ENCODE results near the gene DIP2A.
"Not testable (repeated sequence)": the region's sequence is repeated elsewhere in the genome, so short reads cannot be mapped to it uniquely, and the experiment has no call there.

The DIP2A gene

DNA sequence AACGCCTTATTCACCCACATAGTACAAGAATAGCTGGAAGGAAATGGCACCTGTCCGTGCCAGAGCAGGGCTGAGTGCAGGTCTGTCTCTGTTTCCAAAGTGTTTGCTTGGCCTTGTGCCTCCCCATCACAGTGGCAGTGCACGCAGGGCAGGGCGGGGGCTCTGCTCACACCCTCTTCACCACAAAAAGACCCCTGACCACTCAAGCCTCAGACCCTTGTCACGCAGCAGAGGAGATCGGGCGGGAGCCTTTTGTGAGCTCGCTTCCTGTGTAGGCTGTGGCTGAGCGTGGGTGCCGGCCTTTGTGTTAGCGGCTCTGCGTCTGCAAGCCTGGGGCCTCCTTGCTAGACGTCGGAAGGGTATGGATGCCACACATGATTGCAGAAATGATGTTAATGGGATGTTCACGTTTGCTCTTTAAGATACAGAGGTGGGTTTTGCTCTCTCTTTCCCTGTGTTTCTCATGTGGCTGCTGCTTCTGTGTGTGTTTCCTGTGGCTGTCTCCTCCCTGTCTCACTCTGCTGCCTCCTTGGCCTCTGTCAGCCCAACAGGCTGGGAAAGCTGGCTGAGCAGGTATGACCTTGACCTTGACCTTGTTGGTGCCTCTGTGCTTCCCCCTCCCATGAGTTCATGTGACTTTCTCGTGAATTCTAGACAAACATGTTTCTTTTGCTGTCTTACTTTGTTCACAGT is 100.7 kb downstream of the DIP2A start:
- peak; percentile 33 for DNase-seq

DNA sequence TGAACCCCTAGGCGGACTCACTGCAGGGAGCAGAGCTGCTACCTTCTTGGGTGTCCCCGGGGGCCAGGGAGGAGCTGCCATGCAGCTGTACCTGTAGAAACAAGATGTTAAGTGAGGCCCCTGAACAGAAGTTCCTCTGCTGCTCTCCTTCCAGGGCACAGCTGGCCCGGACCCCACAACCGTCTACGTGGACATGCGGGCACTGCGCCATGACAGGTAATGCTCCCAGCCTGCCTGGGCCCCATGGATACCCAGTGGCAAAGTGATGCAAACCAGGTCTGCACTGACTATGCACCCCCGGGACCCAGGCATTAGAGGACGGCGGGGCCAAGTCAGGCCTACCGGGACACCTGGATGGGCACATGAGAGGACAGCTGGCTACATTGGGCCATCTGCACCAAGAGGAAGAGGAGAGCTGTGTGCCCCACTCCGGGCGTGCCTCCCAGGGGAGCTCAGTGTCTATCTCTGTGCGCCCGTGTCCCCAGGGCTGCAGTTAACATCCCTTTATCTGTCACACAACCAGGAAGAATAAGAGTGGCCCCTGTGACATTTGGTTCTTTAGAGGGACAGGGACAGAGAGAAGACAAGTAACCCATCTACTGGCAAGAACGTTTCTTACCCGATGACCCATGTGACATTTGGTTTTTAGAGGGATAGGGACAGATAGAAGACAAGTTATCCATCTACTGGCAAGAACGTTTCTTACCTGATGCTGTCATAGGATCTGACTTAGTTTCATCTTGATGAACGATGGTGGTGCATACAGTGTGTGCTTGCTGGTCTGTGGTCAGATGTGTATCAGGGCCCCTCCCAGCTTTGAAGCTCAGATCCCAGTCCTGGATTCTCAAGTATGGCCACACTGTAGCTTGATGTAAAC is 102.1 kb downstream of the DIP2A start:
- DNase-seq: no peak

DNA sequence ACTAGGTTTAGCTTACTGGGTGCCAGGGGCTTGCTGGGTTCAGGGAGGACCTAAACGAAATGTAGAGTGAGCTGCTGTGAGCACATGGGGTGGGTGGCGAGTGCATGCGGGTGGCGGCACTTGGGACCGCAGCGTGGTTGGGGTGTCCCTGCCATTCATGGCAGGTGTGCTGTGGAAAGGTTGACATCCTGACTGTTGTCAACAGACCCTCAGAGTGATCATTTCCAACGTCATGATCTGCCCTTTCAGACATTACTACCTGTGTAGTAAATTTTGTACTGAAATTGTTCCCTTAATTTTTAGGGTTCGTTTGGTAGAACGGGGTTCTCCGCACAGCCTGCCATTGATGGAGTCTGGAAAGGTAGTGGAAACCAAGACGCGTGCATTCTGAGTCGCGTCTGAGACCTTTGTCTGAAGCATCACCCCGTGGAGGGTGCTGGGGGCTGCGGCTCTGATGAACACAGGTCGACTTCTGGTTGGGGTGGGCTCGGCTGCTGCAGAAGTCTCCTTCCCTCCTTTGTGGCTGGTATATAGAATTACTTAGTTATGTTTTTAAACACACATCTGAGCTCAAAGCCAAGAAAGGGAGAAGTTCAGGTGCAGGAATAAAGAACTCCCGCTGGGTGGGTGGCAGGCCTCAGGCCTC is 102.9 kb downstream of the DIP2A start:
- DNase-seq: no peak

DNA sequence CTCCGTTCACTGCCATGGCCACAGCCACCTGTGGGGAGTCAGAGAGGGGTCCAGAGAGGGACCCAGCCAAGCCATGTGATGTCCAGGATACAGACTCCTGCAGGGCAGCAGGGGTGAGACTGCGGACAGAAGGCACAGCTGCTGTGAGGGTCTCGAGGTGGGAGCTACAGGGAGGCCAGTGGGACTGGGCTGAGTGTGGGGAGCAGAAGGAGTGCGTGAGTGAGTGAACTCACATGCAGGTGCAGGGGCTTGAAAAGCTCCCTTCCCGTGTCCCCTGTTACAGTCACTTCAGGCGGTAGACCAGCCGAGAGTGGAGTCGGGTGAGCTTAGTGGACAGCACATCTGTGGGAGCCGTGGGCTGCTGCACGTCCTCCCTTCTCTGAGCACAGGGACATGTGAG is 103.8 kb downstream of the DIP2A start:
- no peak for DNase-seq

DNA sequence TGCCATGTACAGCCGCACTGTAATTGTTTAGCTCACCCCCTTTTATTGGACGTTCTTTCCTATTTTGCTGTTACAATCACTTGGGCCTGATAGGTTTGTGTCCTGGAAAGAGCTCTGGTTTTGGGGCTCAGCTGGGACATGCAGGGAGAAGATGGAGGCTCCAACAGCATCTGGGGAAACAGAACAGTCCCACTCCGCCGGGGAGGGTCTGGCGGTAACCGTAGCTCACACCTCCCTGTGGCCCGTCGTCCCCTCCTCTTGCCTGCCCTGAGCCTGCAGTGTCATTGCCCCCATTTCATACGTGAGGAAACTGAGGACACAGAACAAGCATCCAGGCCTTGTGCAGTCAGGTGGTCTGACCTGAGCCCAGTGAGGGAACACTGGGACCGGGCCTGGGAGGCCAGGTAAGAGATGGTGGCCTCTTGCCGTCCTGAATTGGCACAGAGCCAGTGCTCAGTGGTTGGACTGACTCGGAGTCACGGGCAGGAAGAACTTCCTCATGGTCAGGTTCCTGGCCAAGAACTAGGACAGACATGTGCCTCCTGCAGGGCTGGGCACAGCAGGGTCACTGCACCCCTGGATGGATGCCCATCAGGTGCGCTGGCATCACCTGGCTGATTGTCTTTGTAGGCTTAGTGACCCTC is 104.4 kb downstream of the DIP2A start:
- DNase-seq: no peak

DNA sequence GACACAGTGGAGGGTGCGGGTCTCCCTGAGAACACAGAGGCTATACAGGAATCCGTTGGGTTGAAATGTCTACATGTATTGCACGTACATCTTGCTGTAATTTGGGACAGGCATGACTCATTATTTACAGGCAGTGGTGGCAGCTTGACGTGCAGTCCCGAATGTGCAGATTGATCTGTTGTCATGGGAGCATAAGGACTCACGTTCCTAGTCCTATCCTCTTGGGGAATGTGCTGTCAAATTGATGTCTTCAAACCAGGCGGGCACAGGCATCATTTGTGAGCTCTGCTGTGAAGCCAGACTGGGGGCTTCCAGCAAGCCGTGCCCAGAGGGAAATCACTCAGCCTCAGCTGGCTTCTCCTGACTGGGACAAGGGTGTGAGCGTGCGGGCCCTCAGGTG is 105.7 kb downstream of the DIP2A start:
- no peak for DNase-seq

DNA sequence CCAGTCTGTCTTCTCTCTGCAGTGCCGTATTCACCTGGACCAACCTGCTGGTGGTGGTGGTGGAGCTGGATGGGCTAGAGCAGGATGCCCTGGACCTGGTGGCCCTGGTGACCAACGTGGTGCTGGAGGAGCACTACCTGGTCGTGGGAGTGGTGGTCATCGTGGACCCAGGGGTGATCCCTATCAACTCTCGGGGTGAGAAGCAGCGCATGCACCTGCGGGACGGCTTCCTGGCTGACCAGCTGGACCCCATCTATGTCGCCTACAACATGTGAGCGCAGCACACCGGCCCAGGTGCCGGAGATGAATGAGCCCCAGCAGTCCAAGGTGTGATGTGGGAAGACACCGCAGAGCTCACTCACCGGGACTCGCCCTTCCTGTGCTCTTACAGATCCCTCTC is 108.7 kb downstream of the DIP2A start:
- DNase-seq: no peak

DNA sequence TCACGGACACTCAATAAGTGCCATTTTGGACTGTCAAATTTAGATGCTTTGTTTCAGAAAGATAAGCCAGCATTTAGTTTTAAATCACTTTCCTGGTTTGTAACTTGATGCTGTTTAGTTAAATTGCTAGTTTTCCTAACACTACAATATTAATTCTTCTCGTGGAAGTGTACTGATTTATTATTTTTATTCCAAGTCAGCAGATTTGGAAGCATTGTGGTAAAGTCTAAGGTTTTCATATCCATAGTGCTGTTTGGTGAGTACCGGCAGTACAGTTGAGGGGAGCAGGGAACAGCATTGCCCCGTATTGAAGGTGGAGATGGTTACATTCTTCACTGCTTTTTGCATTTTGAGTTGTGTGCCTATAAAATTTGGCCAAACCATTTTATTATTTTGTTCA is 109.9 kb downstream of the DIP2A start:
- no peak for DNase-seq

DNA sequence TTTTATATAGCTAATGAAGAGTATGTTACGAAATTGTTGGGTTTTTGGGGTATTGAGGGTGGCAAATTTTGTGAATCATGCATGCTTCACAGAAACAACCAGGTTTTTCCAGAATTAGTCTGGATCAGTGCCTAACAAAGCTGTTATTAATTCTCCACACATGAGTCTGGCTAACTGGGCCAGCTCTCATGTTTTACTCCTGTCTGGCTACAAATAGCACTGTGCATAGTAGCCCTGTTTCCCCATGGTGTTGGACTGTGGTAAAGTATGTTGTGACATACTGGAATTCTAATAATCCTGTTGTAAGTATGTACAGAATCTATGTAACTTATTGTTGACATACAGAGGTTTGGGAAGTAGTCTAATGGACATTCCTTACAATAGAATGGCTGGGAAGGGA is 110.4 kb downstream of the DIP2A start:
- no peak for DNase-seq

DNA sequence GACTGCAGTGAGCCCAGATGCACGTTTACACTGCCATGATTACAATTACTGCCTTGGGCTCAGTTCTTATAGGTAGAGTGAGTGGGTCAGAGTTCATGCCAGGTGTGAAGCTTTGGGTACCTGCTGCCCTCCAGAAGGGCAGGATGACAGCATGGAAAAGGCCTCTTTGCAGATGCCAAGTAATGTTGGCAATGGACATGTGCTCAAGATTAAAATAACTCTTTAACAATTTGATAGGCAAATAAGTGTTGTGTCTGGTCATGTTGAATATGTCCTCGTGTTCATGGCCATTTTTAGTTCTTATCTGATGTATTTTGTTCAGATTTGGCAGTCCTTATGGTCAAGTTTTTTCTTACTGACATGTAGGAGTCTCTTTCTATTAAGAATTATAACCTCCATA is 111.4 kb downstream of the DIP2A start:
- DNase-seq: no peak

DNA sequence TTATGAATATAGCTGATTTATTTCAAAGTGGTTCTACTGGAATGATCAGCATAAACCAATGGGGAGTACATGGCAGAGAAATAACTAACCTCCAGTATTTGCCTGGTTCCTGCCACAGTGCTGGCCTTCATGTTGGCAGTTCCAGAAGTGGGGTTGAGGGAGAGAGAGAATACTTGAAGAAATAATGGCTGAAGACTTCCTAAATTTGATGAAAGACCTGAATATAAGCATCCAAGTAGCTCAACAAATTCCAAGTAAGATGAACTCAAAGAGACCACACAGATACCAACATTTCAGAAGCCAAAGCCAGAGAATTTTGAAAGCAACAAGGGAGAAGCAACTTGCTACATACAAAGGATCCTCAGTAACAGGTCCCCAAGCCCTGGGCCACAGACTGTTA is 111.9 kb downstream of the DIP2A start:
- no peak for DNase-seq

DNA sequence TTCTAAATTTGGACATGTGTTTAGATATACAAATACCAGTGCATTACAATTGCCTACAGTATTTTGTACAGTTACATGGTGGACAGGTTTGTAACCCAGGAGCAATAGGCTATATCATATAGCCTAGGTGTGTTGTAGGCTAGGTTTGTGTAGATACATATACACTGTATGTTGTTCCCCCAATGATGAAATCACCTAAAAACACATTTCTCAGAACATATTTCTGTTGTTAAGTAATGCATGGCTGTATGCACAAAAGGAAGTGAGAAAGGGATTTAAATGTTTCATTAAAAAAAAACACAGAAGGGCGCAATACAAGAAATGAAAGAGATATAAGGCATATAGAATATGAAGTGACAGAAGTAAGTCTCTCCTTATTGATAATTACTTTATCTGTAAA is 114.2 kb downstream of the DIP2A start:
- no peak for DNase-seq

DNA sequence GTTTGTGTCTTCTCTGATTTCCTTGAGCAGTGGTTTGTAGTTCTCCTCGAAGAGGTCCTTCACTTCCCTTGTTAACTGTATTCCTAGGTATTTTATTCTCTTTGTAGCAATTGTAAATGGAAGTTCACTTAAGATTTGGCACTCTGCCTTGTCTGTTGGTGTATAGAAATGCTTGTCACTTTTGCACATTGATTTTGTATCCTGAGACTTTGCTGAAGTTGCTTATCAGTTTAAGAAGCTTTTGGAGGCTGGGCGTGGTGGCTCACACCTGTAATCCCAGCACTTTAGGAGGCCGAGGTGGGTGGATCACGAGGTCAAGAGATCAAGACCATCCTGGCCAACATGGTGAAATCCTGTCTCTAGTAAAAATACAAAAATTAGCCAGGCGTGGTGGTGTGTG is 119.1 kb downstream of the DIP2A start:
- not testable (repeated sequence) for DNase-seq

DNA sequence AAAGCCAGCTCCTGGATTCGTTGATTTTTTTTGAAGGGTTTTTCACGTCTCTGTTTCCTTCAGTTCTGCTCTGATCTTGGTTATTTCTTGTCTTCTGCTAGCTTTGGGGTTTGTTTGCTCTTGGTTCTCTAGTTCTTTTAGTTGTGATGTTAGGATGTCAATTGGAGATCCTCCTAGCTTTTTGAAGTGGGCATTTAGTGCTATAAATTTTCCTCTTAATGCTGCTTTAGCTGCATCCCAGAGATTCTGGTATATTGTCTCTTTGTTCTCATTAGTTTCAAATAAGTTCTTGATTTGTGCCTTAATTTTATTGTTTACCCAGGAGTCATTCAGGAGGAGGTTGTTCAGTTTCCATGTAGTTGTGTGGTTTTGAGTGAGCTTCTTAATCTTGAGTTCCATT is 120.7 kb downstream of the DIP2A start:
- DNase-seq: not testable (repeated sequence)

DNA sequence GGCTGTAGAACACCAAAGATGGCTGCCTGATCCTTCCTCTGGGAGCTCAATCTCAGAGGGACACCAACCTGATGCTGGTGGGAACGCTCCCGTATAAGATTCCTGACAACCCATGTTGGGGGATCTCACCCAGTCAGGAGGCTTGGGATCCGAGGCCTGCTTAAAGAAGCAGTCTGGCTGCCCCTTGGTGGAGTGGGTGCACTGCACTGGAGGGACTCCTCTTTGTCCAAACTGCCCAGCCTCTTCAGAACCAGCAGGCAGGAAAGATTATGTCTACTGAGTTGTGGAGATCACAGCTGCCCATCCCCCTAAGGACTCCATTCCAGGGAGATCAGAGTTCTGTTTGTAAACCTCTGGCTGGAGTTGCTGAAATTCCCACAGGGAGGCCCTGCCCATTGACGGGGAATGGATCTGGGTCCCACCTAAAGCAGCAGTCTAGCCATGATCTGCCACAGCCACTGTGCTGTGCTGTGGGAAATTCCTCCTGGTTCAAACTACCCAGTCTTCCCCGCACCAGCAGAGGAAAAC is 123.2 kb downstream of the DIP2A start:
- no peak for DNase-seq

DNA sequence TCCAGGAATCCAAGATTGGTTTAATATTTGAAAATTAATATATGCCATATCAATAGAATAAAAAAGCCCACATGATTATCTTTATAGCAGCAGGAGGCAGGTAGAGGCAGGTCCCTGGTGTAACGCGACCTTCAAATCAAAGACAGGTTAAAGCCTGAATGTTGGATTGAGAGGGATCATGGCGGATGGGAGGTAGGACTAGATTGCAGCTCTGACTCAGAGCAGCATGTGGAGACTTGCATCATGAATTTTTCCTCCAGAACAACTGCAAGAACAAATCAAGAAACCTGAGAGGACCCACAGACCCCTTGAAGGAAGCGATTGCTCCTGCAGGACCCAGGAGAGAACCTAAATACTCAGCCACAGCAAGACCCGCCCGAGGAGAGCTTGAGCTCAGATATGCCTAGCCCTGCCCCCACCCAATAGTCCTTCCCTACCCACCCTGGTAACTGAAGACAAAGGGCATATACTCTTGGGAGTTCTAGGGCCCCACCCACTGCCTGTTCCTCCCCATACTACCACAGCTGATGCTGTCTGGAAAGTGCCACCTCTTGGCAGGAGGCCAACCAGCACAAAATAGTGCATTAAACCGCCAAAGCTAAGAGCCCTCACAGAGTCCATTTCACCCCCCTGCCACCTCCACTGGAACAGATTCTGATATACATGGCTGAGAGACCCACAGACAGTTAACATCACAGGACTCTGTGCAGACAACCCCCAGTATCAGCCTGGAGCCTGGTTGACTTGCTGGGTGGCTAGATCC is 126.7 kb downstream of the DIP2A start:
- DNase-seq: no peak

DNA sequence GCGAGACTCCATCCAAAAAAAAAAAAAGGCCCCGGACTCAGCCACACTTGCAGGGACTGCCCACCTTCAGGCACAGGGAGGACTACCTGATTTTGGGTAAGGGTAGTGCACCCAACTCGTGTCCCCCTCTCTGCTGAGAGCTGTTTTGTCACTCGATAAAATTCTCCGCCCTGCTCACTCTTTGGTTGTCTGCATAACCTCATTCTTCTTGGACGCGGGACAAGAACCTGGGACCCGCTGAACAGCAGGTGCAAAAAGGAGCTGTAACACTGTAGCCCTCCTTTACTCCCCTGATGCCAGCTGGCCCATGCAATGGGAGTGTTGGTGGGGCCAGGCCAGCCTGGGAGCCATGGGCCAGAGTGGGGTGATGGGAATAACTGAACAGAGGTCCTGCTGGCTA is 135.6 kb downstream of the DIP2A start:
- DNase-seq: no peak

DNA sequence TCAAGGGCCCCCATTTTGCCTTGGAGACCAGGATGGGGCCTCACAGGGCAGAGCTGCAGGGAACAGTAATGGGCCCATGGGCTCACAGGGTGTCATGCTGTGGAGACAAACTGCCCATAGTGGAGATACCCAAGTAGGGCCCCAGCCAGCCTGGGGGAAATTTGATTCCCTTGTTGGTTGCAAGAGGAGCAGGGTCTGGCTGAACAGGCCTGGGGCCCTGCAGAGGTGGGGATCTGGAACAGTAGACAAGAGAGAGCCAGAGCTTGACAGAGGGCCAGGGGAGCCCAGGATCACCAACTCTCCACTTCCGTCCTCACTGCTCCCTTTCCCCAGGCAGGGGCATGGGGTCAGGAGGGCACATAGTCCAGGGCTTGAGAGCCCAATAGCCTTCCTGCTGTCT is 137.5 kb downstream of the DIP2A start:
- DNase-seq: no peak

DNA sequence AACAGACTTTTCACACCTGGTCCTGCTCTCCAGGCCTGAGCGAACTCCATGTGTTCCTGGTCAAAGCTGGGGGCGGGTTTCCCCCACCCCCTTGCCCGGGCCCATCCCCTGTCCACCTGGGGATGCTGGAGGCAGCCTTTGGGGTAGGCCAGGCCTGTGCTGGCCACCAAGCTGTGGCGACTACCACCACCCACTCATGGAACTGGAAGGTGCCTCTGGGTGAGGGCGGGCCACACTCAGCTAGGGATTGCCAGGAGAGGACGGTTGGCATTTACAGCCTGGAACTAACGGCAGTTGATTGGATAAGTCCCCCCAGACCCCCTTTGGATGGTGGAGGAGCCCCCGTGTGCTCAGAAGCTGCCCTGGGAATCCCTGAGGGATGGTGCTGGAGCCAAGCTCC is 138.3 kb downstream of the DIP2A start:
- no peak for DNase-seq

DNA sequence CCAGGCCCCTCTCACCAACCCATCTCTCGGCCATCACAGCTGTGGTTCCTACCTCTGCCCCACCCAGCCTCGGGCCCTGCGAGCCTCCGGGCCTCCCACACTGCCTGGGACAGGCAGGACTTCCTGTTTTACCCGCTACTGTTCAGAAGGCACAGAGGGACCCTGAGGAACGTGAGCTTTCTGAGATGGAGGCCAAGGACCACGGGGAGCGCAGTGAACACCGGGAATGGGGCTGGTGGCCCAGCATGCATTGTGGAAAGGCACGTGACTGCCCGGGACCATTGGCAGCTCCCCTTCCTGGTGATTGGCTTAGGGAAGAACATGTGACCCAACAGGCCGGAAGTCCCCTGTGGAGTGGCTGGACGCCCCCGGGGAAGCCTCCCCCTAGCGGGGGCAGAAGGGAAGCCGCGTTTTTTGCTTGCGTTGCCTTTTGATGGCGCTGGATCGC is 139.2 kb downstream of the DIP2A start:
- DNase-seq: no peak

DNA sequence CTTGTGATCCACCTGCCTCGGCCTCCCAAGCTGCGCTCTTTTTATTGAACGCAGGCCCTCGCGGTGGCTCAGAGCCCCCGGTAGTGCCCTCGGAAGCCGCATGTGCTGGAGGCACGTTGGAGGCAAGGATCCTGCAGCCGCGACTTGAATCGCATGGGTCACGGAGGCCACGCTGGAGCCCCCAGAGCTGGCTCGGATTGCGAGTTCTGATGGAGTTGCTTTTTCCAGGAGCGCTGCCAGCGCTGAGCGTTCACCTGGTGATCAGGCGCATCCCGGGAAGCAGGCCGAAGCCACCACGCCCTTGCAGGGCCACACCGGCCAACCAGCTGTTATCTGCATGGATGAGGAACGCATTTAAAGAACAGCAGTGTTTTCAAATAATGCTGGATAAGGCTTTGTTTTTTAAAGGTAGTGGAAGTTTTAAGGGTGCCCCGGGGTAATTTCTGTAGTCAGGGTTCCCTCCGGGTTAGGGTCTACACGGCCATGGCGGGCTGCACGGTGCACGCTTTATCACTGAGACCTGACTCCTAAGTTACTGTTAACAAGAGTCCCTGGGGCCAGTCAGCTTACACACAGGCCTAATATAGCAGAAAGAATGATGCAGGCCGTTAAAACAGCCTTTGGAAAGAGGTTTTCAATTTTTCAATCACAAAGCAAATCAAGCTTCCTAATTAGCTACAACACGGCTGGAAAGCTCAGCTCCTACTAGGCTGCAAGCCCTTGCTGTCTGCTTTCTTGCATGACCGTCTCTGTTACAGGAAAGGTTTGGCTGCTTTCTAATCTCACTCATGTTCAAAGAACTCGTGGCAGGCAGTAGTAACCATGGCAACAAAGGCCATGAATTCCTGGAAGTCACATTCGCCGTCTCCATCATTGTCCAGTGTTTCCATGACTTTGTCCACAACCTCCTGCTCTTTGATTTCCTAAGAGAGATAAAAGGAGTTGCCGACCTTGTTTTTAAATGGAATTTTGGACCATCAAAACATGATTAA is 140.2 kb downstream of the DIP2A start:
- no peak for DNase-seq

All from activated T-cell treated with anti-CD3 and anti-CD28 coated beads for 4 hours (primary cell).